SK-N-SH (cell line): ENCODE results near the gene TMEM92. TPM values are rescaled to one million over a fixed set of nuclear protein-coding genes. Genes with fewer than 3 reads are reported as not detected.
A peak's percentile ranks its signal among the peaks of the same experiment; 100 is the strongest.

Experiments used
- CTCF ChIA-PET: fragments of 300-600, 350-600 bp; formaldehyde crosslinking; extraction: SDS; loops from one replicate; lab custom pipeline; 2021; lab: Yijun Ruan, JAX
- POLR2A ChIA-PET: fragments of 350-600 bp; sonication (Branson Sonifier 250); formaldehyde crosslinking; extraction: SDS; loops from one replicate; lab custom pipeline; 2020; ENCODE audit warnings: antibody characterized with exemption, inconsistent platforms; lab: Yijun Ruan, JAX
- DNase-seq: peaks from one replicate; pipeline ENCODE4 v3.0.0; 2012
- H2AFZ ChIP-seq: fragments of 200-600 bp; sonication (generic); 2 replicates; pipeline ENCODE4 v1.8.1; 2016; ENCODE audit warnings: antibody characterized with exemption, mild to moderate bottlenecking, low read depth
- H3F3A ChIP-seq: fragments of 200-600 bp; sonication (generic); replicated peaks from 2 replicates; pipeline ENCODE3; 2016; ENCODE audit warnings: antibody characterized with exemption, mild to moderate bottlenecking; ENCODE audit not compliant: insufficient read depth
- H3K27ac ChIP-seq, 2 experiments: fragments of 200-500 bp in 1 of 2; fragments of 200-600 bp in 1 of 2; sonication (Bioruptor generic) in 1 of 2; sonication (generic), shearing (Covaris generic) in 1 of 2; 2 replicates each; pipeline versions ENCODE4 v1.5.1 to v1.6.1; 2014 to 2016; ENCODE audit warnings: low read depth in 2 of 2, inconsistent platforms in 1 of 2, low read length in 1 of 2, mild to moderate bottlenecking in 1 of 2, mixed read lengths in 1 of 2
- H3K27me3 ChIP-seq: fragments of 200-600 bp; sonication (generic), shearing (Covaris generic); 2 replicates; pipeline ENCODE4 v1.6.1; 2016; ENCODE audit warnings: mixed run types; ENCODE audit not compliant: insufficient read depth
- H3K36me3 ChIP-seq, 2 experiments: fragments of 200-500 bp in 1 of 2; fragments of 200-600 bp in 1 of 2; sonication (Bioruptor generic) in 1 of 2; sonication (generic) in 1 of 2; replicated peaks in 1 of 2; 2 replicates each; pipeline versions ENCODE3 to v1.5.1; 2014 to 2016; ENCODE audit warnings: low read length in 1 of 2, mild to moderate bottlenecking in 1 of 2; ENCODE audit not compliant: insufficient read depth in 2 of 2, control insufficient read depth in 1 of 2
- H3K4me1 ChIP-seq, 2 experiments: fragments of 200-500 bp in 1 of 2; fragments of 200-600 bp in 1 of 2; sonication (Bioruptor generic) in 1 of 2; sonication (generic), shearing (Covaris generic) in 1 of 2; 2 replicates each; pipeline versions ENCODE4 v1.5.1 to v1.6.1; 2014 to 2016; ENCODE audit warnings: low read depth in 1 of 2, low read length in 1 of 2, mixed run types in 1 of 2; ENCODE audit not compliant: insufficient read depth in 2 of 2, control insufficient read depth in 1 of 2
- H3K4me2 ChIP-seq: fragments of 200-600 bp; sonication (generic), shearing (Covaris generic); 2 replicates; pipeline ENCODE4 v1.6.1; 2017; ENCODE audit warnings: mixed run types
- H3K4me3 ChIP-seq, 2 experiments: fragments of 200-500 bp in 1 of 2; fragments of 200-600 bp in 1 of 2; sonication (Bioruptor generic) in 1 of 2; sonication (generic), shearing (Covaris generic) in 1 of 2; 2 replicates each; pipeline versions ENCODE4 v1.5.1 to v1.8.1; 2014 to 2016; ENCODE audit warnings: low read depth in 2 of 2, inconsistent platforms in 1 of 2, low read length in 1 of 2, mild to moderate bottlenecking in 1 of 2, mixed read lengths in 1 of 2, moderate library complexity in 1 of 2
- H3K79me2 ChIP-seq: fragments of 200-600 bp; sonication (generic); 2 replicates; pipeline ENCODE4 v1.8.1; 2017; ENCODE audit warnings: mild to moderate bottlenecking; ENCODE audit not compliant: insufficient read depth
- H3K9ac ChIP-seq: fragments of 200-600 bp; sonication (generic); 2 replicates; pipeline ENCODE4 v1.6.1; 2017; ENCODE audit warnings: mixed run types
- H3K9me2 ChIP-seq: fragments of 200-600 bp; sonication (generic); 2 replicates; pipeline ENCODE4 v1.6.1; 2017; ENCODE audit warnings: mixed run types
- H3K9me3 ChIP-seq: fragments of 200-600 bp; sonication (generic); 2 replicates; pipeline ENCODE4 v1.6.1; 2017; ENCODE audit warnings: mixed run types, mild to moderate bottlenecking, moderate library complexity
- H4K20me1 ChIP-seq: fragments of 200-600 bp; sonication (generic); 2 replicates; pipeline ENCODE4 v1.6.1; 2017; ENCODE audit warnings: mild to moderate bottlenecking, mixed run types; ENCODE audit not compliant: insufficient read depth
- ELF1 ChIP-seq: IDR thresholded peaks from 2 replicates; pipeline ENCODE4 v1.4.0; 2012
- EP300 ChIP-seq, 2 experiments: IDR thresholded peaks; 2 replicates each; pipeline versions ENCODE4 v1.4.0 to v1.6.1; 2012; ENCODE audit warnings: borderline replicate concordance in 1 of 2, low read depth in 1 of 2, low read length in 1 of 2
- EZH2phosphoT487 ChIP-seq: fragments of 200-600 bp; sonication (generic); IDR thresholded peaks from 2 replicates; pipeline ENCODE4 v1.6.1; 2017; ENCODE audit warnings: low read depth, mixed run types, mild to moderate bottlenecking, antibody characterized with exemption, moderate library complexity, borderline replicate concordance
- FOSL2 ChIP-seq: IDR thresholded peaks from 2 replicates; pipeline ENCODE4 v1.4.0; 2012; ENCODE audit warnings: low read depth, mild to moderate bottlenecking, moderate library complexity, borderline replicate concordance
- FOXM1 ChIP-seq: IDR thresholded peaks from 2 replicates; pipeline ENCODE4 v1.4.0; 2012; ENCODE audit warnings: low read depth, mild to moderate bottlenecking
- JUND ChIP-seq: IDR thresholded peaks from 2 replicates; pipeline ENCODE4 v1.4.0; 2012
- MXI1 ChIP-seq: IDR thresholded peaks from 2 replicates; pipeline ENCODE4 v1.6.1; 2012; ENCODE audit warnings: mild to moderate bottlenecking, low read depth, low read length, improper control_type of control experiment
- NFIC ChIP-seq: IDR thresholded peaks from 2 replicates; pipeline ENCODE4 v1.4.0; 2012; ENCODE audit warnings: borderline replicate concordance
- NRF1 ChIP-seq: IDR thresholded peaks from 2 replicates; pipeline ENCODE4 v1.6.1; 2012; ENCODE audit warnings: low read depth, mild to moderate bottlenecking, low read length
- PBX3 ChIP-seq: IDR thresholded peaks from 2 replicates; pipeline ENCODE4; 2012
- REST ChIP-seq: IDR thresholded peaks from 2 replicates; pipeline ENCODE4 v1.6.1; 2012; ENCODE audit warnings: mild to moderate bottlenecking, low read depth, low read length, moderate library complexity
- RFX5 ChIP-seq: IDR thresholded peaks from 2 replicates; pipeline ENCODE4 v1.6.1; 2012; ENCODE audit warnings: mild to moderate bottlenecking, improper control_type of control experiment, low read length
- RXRA ChIP-seq: IDR thresholded peaks from 2 replicates; pipeline ENCODE4 v1.4.0; 2012; ENCODE audit warnings: low read depth, mild to moderate bottlenecking, borderline replicate concordance
- TAF1 ChIP-seq: IDR thresholded peaks from 2 replicates; pipeline ENCODE4 v1.6.1; 2012; ENCODE audit warnings: low read depth, mild to moderate bottlenecking, low read length, moderate library complexity, borderline replicate concordance
- TCF12 ChIP-seq: IDR thresholded peaks from 2 replicates; pipeline ENCODE4 v1.4.0; 2012
- TEAD4 ChIP-seq: IDR thresholded peaks from 2 replicates; pipeline ENCODE4 v1.4.0; 2012; ENCODE audit warnings: mild to moderate bottlenecking, borderline replicate concordance; ENCODE audit not compliant: insufficient read depth
- USF2 ChIP-seq: fragments of 150-350 bp; IDR thresholded peaks from 2 replicates; pipeline ENCODE4 v1.6.1; 2017; ENCODE audit warnings: antibody characterized with exemption, low read length, low read depth, borderline replicate concordance
- YY1 ChIP-seq: IDR thresholded peaks from 2 replicates; pipeline ENCODE4 v1.4.0; 2012; ENCODE audit warnings: low read depth, mild to moderate bottlenecking
- WGBS: methylation state at CpG from one replicate; pipeline ENCODE4 v1.1.6; 2017; ENCODE audit warnings: low lambda C conversion rate; 5-methylcytosine and 5-hydroxymethylcytosine counted together
- polyA plus RNA-seq, 3 experiments: library from polyadenylated mRNA; depleted of rRNA; stranded (reverse); fragments of >200 nt; gene quantifications; 2 replicates each; pipeline ENCODE4 v1.2.3, GENCODE V29; 2012

Gene TMEM92
- polyA plus RNA-seq, 1 of the 3 experiments (the other 2 are of a cell fraction), result 0.46 TPM

GRCh38 chr17:50265212-50265611 is 9.1 kb upstream of the TMEM92 start:
- Histone ChIP-seq H3K4me3 (no peak overlapping the region), H3K9ac (no peak overlapping the region), H2AFZ (no peak overlapping the region), H3F3A (peaks cover 13% of the 10 kb centered on the region), H3K4me1 (peaks cover 46 to 49% of the 10 kb centered on the region in 2 experiments; a peak in 3 of 4 replicates), H4K20me1 (no peaks in the 10 kb centered on the region), H3K79me2 (0 out of 2 replicates have a peak, but pooled peaks cover under 1% of the 10 kb centered on the region), H3K36me3 (no peaks in the 10 kb centered on the region), H3K27me3 (no peaks in the 10 kb centered on the region), H3K27ac (peak overlapping the region in 1 of 2 experiments; percentile 8; a peak in 1 of 4 replicates), H3K9me2 (no peaks in the 10 kb centered on the region), H3K9me3 (no peaks in the 10 kb centered on the region), H3K4me2 (peak overlapping the region; percentile 92)
- peak; percentile 49 for DNase-seq
- CTCF ChIA-PET, result interaction anchor here (0.9 to 53.3 kb wide), 12 partner anchors 8 to 171 kb away, joined by 3 to 2150 read pairs (median 6); partner anchors contain the start of genes COL1A1 and TMEM92
- no peak for TF ChIP-seq NFIC
- TF ChIP-seq MXI1, result 0 out of 2 replicates have a peak, but pooled peaks have one; percentile 4
- no CpG with 5 or more reads among the region's 2 CpGs for WGBS
- POLR2A ChIA-PET, result interaction anchor here (1.9 kb wide), 1 partner anchor 56 kb away, joined by 6 read pairs; no protein-coding TSS in a partner anchor

GRCh38 chr17:50265690-50266315 is 8.5 kb upstream of the TMEM92 start:
- H3K9ac ChIP-seq, result peak overlapping the region; percentile 46; the same call in 1 of the 2 replicates
- H4K20me1 ChIP-seq, result no peaks in the 10 kb centered on the region
- no peak overlapping the region for H2AFZ ChIP-seq
- peak overlapping the region in 1 of 2 experiments; percentile 34; a peak in 2 of 4 replicates for H3K4me3 ChIP-seq
- no peaks in the 10 kb centered on the region for H3K27me3 ChIP-seq
- DNase-seq, result peak; percentile 55
- H3K4me1 ChIP-seq, result peaks cover 43 to 53% of the 10 kb centered on the region in 2 experiments; a peak in 3 of 4 replicates
- TF ChIP-seq TAF1 (no peak), EP300 (IDR thresholded peaks at IDR 0.05; ENCODE audit: borderline replicate concordance in 1 of 2, low read depth in 1 of 2, low read length in 1 of 2) (no peak), USF2 (no peak), TEAD4 (no peak), YY1 (no peak), MXI1 (0 out of 2 replicates have a peak, but pooled peaks have one; percentile 4), FOSL2 (no peak), EZH2phosphoT487 (no peak), REST (no peak), JUND (no peak), NRF1 (no peak), PBX3 (0 out of 2 replicates have a peak, but pooled peaks have one; percentile 19), ELF1 (no peak), FOXM1 (no peak), RXRA (no peak), RFX5 (no peak), TCF12 (no peak)
- peaks cover 10% of the 10 kb centered on the region for H3F3A ChIP-seq
- POLR2A ChIA-PET, result interaction anchor here (1.2 to 2.0 kb wide), 3 partner anchors 54 to 56 kb away, joined by 3 to 6 read pairs (median 4); no protein-coding TSS in a partner anchor
- H3K9me3 ChIP-seq, result no peaks in the 10 kb centered on the region
- H3K4me2 ChIP-seq, result peak overlapping the region; percentile 92
- no peaks in the 10 kb centered on the region for H3K36me3 ChIP-seq
- no peaks in the 10 kb centered on the region for H3K9me2 ChIP-seq
- 88% methylated on average over 10 of the region's 10 CpGs for WGBS
- H3K79me2 ChIP-seq, result 0 out of 2 replicates have a peak, but pooled peaks cover 5% of the 10 kb centered on the region
- CTCF ChIA-PET, result interaction anchor here (0.9 to 53.3 kb wide), 15 partner anchors 8 to 172 kb away, joined by 3 to 2150 read pairs (median 7); partner anchors contain the start of genes COL1A1 and TMEM92
- H3K27ac ChIP-seq, result peak overlapping the region; percentile 31 to 60; a peak in 2 of 4 replicates
